Activated CD8-positive, alpha-beta T cell treated with anti-CD3 and anti-CD28 coated beads for 36 hours (primary cell): ENCODE results near the gene CD81. TPM values are rescaled to one million over a fixed set of nuclear protein-coding genes. Genes with fewer than 3 reads are reported as not detected.
A peak's percentile ranks its signal among the peaks of the same experiment; 100 is the strongest.

Experiments used
- ATAC-seq: fragments of 200-7000 bp; cut with Tn5 transposase; one replicate; pipeline ENCODE4 v1.10.0; 2021; ENCODE audit warnings: mild to moderate bottlenecking, moderate library complexity
- CTCF ChIA-PET: fragments of 350-600 bp; sonication (Branson Sonifier 250); formaldehyde crosslinking; loops from one replicate; lab custom pipeline; 2021; ENCODE audit warnings: antibody characterized with exemption; lab: Charles Lee
- POLR2A ChIA-PET: fragments of 350-600 bp; sonication (Branson Sonifier 250); formaldehyde crosslinking; loops from one replicate; lab custom pipeline; 2021; ENCODE audit warnings: antibody characterized with exemption; lab: Charles Lee
- DNase-seq: peaks from one replicate; pipeline ENCODE4 v3.0.0-alpha.2; 2020
- H3K27ac Mint-ChIP-seq: one replicate; pipeline ENCODE4 v1.8.0; 2021; ENCODE audit warnings: mild to moderate bottlenecking, mixed read lengths
- H3K27me3 Mint-ChIP-seq: one replicate; pipeline ENCODE4 v1.8.0; 2021; ENCODE audit warnings: mixed read lengths
- H3K36me3 Mint-ChIP-seq: one replicate; pipeline ENCODE4 v1.8.0; 2021; ENCODE audit warnings: low read depth, mixed read lengths
- H3K4me1 Mint-ChIP-seq: one replicate; pipeline ENCODE4 v1.8.0; 2021; ENCODE audit warnings: low read depth, mixed read lengths
- H3K4me3 Mint-ChIP-seq: one replicate; pipeline ENCODE4 v1.8.0; 2021; ENCODE audit warnings: mild to moderate bottlenecking, moderate library complexity, mixed read lengths
- H3K9me3 Mint-ChIP-seq: one replicate; pipeline ENCODE4 v1.8.0; 2021; ENCODE audit warnings: mixed read lengths
- intact Hi-C: fragments of 100-400 bp; cut with micrococcal nuclease; formaldehyde crosslinking; loops from one replicate; pipeline ENCODE4 v1.10.0; 2022
- total RNA-seq, 2 experiments: library from RNA; stranded (reverse); gene quantifications; one replicate each; pipeline ENCODE4 v1.2.3, GENCODE V29; 2021
- TF ChIP-seq, protein P1 (sequence below): fragments of 200-600 bp; IDR thresholded peaks from one replicate; pipeline ENCODE4 v1.8.0; 2022; ENCODE audit warnings: antibody characterized with exemption, mild to moderate bottlenecking

CD81 gene
- total RNA-seq, 2 experiments from 2014 or later, result 133 to 138 TPM

DNA sequence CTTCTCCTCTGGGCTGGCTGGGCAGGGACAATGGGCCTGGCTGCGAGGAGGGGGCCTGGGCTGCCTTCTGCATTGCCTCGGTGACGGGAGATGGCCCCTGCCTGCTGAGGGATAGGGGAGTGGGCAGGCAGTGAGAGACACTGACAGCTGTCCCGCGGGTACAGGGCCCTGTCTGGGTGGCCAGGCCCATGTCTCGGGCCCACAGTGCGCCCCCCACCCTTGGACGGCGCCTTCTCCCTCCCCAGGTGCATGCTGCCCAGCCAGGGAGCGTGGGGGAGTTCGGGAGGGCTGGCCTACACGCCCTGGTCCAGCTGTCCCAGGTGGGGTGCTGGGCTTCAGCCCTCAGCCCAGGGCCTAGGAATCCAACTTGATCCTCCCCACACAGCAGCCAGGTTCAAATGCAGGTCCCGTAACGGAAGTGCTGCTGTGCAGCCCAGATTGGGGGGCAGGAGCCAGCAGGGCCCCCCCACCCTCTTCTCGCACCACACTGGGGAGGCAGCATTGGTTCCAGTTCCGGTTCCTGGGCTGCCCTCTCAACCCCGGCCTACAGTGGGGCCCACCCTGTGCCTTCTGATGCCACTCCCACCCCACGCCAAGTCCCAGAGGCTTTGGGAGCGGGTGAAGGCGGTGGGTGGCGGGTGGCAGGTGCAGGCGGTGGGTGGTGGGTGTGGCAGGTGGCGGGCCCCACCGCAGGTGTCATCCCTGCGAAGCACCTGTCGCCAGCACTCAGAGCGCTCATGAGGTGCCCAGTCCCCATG lies 16.2 kb downstream of the CD81 start:
- intact Hi-C loops, result no loop called here
- CTCF ChIA-PET, result no interaction called here
- Mint-ChIP-seq H3K4me3 (no peak overlapping the region), H3K27me3 (no peaks in the 10 kb centered on the region), H3K27ac (no peak overlapping the region), H3K36me3 (peaks cover 5% of the 10 kb centered on the region), H3K9me3 (no peaks in the 10 kb centered on the region), H3K4me1 (peaks cover 16% of the 10 kb centered on the region)
- DNase-seq (no peak), ATAC-seq (no peak)
- TF ChIP-seq, protein P1, sequence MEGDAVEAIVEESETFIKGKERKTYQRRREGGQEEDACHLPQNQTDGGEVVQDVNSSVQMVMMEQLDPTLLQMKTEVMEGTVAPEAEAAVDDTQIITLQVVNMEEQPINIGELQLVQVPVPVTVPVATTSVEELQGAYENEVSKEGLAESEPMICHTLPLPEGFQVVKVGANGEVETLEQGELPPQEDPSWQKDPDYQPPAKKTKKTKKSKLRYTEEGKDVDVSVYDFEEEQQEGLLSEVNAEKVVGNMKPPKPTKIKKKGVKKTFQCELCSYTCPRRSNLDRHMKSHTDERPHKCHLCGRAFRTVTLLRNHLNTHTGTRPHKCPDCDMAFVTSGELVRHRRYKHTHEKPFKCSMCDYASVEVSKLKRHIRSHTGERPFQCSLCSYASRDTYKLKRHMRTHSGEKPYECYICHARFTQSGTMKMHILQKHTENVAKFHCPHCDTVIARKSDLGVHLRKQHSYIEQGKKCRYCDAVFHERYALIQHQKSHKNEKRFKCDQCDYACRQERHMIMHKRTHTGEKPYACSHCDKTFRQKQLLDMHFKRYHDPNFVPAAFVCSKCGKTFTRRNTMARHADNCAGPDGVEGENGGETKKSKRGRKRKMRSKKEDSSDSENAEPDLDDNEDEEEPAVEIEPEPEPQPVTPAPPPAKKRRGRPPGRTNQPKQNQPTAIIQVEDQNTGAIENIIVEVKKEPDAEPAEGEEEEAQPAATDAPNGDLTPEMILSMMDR, result no peak
- POLR2A ChIA-PET, result interaction anchor here (0.7 kb wide), 1 partner anchor 107 kb away, joined by 3 read pairs; no protein-coding TSS in a partner anchor

DNA sequence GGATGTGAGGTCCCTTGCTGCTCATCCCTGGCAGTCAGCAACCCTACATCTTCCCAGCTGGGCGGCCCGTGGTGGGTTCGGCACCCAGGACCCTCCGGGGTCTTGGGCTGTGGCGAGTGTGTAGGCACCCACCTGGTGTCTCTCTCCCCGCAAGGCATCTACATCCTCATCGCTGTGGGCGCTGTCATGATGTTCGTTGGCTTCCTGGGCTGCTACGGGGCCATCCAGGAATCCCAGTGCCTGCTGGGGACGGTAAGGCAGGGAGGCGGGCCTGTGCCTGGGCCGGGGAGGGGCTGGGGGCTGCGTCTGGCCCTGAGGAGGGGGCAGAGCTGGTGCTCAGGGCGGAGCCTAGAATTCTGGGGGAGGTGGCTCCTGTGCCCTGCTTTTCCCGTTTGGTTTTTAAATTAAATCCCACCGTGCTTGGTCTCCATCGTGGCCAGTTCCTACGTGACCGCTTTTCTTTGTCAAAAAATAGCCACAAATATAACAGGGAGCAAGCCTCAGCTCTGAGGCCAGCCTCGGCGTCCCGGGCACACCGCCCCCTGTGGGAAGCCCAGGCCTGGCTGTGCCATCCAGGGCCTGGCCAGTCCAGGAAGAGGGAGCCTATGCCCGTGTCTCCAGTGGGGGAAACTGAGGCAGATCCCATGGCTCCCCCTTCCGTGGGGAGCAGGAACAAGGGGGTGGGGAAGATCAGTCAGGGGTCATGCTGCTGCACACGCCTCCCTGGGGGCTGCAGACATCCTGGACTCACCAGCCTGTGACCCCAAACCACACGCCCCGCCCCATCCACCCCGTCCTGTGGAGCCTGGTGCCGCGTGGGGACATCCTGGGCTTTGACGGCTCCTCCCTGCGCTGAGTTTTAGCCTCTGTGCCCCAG lies 17.1 kb downstream of the CD81 start:
- Mint-ChIP-seq H3K4me3 (no peak overlapping the region), H3K36me3 (peaks cover 5% of the 10 kb centered on the region), H3K27ac (no peak overlapping the region), H3K4me1 (peaks cover 13% of the 10 kb centered on the region), H3K9me3 (no peaks in the 10 kb centered on the region), H3K27me3 (no peaks in the 10 kb centered on the region)
- ChIA-PET POLR2A (interaction anchor here (0.7 kb wide), 1 partner anchor 107 kb away, joined by 3 read pairs; no protein-coding TSS in a partner anchor), CTCF (no interaction called here)
- TF ChIP-seq, protein P1, result no peak
- DNase-seq (no peak), ATAC-seq (peak; percentile 33)
- intact Hi-C loops, result no loop called here

DNA sequence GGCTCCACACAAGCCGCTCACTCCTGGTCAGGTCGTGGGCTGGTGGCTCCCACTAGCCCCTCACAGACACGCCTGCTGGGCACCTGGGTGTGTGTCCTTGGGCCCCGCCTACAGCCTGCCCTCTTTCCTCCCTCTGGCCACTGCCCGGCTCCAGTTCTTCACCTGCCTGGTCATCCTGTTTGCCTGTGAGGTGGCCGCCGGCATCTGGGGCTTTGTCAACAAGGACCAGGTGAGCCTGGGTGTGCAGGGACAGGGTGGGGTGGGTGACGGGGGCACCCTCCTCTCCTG lies 17.7 kb downstream of the CD81 start:
- peaks cover 8% of the 10 kb centered on the region for H3K4me1 Mint-ChIP-seq
- intact Hi-C loops, result no loop called here
- DNase-seq (no peak), ATAC-seq (no peak)
- no peak overlapping the region for H3K4me3 Mint-ChIP-seq
- no peaks in the 10 kb centered on the region for H3K9me3 Mint-ChIP-seq
- H3K36me3 Mint-ChIP-seq, result peaks cover 5% of the 10 kb centered on the region
- H3K27me3 Mint-ChIP-seq, result no peaks in the 10 kb centered on the region
- no peak overlapping the region for H3K27ac Mint-ChIP-seq
- ChIA-PET CTCF (no interaction called here), POLR2A (no interaction called here)
- TF ChIP-seq, protein P1, result no peak

DNA sequence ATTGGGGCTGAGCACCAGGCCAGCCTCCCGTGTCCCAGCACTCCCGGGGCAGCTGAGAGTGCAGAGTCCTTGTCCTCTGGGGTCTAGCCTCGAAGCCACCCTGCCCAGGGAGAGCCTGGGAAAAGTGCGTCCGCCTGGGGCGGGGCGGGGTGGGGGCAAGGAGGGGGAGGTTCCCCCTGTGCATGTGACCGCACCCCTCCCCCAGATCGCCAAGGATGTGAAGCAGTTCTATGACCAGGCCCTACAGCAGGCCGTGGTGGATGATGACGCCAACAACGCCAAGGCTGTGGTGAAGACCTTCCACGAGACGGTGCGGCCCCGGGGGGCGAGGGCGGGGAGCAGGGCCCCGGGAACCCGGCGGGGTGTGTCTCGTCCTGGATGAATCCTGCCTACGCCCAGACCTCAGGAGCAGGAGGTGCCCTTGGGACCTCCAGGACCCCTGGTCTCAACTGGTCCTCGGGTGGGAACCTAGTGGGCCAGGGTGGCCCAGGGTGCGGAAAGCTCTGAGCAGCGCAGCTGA lies 18.2 kb downstream of the CD81 start:
- ChIA-PET POLR2A (no interaction called here), CTCF (no interaction called here)
- intact Hi-C loops, result no loop called here
- H3K4me3 Mint-ChIP-seq, result no peak overlapping the region
- TF ChIP-seq, protein P1, result no peak
- H3K36me3 Mint-ChIP-seq, result peaks cover 5% of the 10 kb centered on the region
- H3K27ac Mint-ChIP-seq, result no peak overlapping the region
- ATAC-seq (no peak), DNase-seq (no peak)
- no peaks in the 10 kb centered on the region for H3K9me3 Mint-ChIP-seq
- H3K27me3 Mint-ChIP-seq, result no peaks in the 10 kb centered on the region
- peaks cover 5% of the 10 kb centered on the region for H3K4me1 Mint-ChIP-seq

DNA sequence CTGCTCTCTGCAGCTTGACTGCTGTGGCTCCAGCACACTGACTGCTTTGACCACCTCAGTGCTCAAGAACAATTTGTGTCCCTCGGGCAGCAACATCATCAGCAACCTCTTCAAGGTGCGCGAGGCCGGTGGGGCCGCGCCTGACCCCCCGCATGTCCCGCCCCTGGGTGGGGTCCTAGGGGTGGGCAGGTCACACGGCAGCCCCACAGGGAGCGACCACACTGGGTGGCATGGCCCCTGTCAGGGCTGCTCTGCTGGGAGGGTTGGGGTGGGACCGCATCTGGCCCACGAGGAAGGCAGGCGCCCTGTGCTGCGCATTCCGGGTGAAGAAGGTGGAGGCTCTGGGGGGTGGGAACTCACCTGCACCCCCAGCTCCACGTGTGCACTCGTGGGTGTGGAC lies 18.7 kb downstream of the CD81 start:
- H3K36me3 Mint-ChIP-seq, result peaks cover 3% of the 10 kb centered on the region
- CTCF ChIA-PET, result no interaction called here
- intact Hi-C loops, result no loop called here

More for the DNA sequence above, 18.7 kb downstream of the CD81 start:
- POLR2A ChIA-PET, result no interaction called here
- no peak overlapping the region for H3K4me3 Mint-ChIP-seq
- TF ChIP-seq, protein P1, result no peak
- H3K27me3 Mint-ChIP-seq, result no peaks in the 10 kb centered on the region
- H3K4me1 Mint-ChIP-seq, result peaks cover 3% of the 10 kb centered on the region
- H3K27ac Mint-ChIP-seq, result no peak overlapping the region
- ATAC-seq, result no peak
- no peaks in the 10 kb centered on the region for H3K9me3 Mint-ChIP-seq
- DNase-seq, result no peak
